Measurements from ENCODE around the gene ALOX5.
"Not testable (repeated sequence)": the region's sequence is repeated elsewhere in the genome, so short reads cannot be mapped to it uniquely, and the experiment has no call there.

The ALOX5 gene

GRCh38 chr10:45374350-45375052, 485 bp downstream of the ALOX5 start:
- DNase-seq, result peak; percentile 32

- DNase-seq, result no peak
Observed at GRCh38 chr10:45375101-45375500, 1.1 kb downstream of the ALOX5 start.

- DNase-seq, result peak; percentile 37
Observed at GRCh38 chr10:45375716-45376231, 1.8 kb downstream of the ALOX5 start.

GRCh38 chr10:45376371-45376801, 2.4 kb downstream of the ALOX5 start:
- DNase-seq, result peak; percentile 74

DNA sequence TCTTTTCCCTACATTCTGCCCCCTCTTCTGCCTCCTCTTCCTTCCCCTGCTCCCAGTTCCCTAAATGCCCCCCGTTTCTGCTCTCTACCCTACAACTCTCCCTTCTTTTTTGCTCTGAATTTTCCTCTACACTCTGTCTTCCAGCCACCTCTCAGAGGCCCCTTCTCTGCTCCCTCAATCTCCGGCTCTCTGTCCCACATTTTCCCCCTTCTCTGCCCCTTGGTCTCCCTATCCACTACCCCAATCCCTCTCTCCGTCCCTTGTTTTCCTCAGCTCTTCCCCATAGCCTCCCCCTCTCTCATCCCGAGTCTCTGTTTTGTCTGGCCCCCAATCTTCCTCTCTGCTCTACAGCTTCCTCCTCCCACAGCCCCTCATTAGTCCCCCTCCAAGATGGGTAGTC, 3.3 kb downstream of the ALOX5 start:
- DNase-seq, result no peak

- DNase-seq, result no peak
Observed at GRCh38 chr10:45377858-45378257, 3.8 kb downstream of the ALOX5 start.

GRCh38 chr10:45378914-45379726, 5.1 kb downstream of the ALOX5 start:
- no peak for DNase-seq

DNA sequence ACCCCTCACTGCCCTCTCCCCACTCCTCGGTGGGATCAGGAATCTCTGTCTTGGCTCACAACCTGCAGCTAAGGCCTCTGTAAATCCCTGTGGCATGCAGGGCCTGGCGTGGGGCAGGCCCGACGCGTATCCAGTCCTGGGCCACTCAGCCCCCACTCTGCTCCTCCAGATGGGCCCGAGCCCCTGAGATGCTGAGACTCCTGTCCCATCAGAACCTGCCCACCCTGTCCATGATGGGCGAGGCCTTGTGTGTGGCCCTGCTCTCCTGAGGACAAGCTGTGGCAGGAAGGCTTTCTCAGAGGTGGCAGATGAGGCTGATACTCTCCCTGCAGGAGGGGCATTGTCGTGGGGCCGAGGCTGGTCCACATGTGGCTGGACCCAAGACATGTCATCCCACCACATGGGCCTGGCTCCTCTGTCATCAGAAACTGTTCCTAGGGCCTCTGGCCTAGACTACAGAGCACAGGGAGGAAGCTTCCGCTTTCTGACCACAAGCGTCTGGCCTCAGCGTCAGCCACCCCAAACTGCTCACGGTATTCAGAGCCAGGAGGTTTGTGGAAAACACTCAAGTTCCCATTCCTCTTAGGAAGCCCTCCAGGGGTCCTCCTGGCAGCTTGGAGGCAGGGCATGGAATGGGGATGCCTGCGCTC, 6.0 kb downstream of the ALOX5 start:
- DNase-seq, result peak; percentile 68

DNA sequence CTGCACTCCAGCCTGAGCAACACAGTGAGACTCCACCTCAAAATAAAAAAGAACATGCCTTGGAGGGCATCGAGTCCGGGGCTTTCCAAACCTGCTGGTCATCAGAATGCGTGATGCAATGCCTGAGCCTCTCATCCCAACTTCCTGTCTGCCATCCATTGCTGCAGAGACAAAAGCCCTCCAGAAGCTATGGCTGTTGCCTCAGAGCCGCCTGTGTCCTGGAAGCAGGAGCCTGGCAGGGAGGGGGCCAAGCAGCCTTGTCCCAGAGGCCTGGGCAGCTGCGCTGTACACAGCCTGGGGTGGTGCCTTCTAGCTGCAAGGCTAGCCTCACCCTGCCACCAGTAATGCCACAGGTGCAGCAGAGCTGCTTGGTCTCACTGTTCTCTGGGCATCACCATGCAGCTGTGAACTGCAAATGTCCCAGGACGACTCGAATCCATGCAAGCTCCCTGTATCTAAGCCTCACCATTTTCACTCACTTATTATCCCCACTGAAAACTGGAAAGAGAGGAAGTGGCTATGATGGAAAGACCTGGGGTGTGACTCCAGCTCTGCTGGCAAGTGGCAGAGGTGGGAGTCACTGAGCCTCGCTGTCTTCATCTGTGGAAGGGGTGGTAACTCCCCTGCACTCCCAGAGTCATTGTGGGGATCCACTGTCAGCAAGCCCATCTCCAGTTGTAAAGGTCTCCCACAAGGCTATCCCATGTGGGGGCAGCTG, 7.0 kb downstream of the ALOX5 start:
- DNase-seq, result no peak

GRCh38 chr10:45382591-45382990, 8.6 kb downstream of the ALOX5 start:
- no peak for DNase-seq

DNA sequence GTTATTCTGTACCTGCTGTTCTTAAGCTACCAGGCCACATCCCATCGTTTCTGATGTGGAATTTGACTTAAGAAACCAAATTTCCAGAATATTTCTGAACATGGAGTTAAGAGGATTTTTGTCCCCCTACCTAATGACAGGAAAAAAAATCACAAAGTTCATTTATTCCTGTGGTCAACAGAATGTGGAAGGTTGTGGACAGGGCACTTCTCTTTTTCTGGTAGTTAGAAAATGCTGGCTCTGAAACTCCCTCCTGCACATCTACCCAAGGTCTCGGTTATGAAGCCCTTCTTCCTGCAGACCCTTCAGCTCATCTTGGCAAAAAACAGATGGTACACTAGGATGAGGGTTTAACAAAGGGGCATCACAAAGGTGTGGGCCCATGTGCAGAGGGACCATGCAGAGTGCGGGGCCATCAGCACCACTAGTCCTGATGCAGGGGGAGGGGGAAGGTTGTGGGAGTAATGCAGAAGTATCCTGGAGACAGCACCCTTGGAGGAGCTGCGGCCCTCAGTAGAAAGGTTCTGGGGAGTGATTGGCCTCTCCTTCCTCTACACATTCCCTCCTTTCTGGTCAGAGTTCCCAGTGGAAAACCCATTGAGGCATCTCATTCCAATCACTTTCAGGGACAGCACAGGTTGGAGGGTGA, 9.8 kb downstream of the ALOX5 start:
- no peak for DNase-seq

DNA sequence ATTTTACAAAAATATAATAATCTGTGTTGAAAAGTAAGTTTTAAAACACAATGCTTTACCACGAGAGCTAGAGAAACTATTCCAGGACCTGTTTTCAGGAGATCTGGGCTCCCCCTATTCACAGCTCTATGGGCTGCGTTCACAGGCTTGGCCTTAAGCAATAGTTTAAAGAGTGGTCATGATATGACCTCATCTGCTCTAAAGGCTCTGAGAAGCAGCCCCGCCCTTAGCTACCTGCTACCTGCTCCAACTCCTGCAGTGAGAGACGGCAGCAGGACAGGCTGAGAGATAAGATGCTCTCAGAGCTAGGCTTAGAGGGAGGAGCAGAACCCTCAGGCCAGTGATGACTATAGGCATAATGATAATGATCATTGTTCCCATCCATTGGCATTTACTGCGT, 12.6 kb downstream of the ALOX5 start:
- DNase-seq, result no peak

DNA sequence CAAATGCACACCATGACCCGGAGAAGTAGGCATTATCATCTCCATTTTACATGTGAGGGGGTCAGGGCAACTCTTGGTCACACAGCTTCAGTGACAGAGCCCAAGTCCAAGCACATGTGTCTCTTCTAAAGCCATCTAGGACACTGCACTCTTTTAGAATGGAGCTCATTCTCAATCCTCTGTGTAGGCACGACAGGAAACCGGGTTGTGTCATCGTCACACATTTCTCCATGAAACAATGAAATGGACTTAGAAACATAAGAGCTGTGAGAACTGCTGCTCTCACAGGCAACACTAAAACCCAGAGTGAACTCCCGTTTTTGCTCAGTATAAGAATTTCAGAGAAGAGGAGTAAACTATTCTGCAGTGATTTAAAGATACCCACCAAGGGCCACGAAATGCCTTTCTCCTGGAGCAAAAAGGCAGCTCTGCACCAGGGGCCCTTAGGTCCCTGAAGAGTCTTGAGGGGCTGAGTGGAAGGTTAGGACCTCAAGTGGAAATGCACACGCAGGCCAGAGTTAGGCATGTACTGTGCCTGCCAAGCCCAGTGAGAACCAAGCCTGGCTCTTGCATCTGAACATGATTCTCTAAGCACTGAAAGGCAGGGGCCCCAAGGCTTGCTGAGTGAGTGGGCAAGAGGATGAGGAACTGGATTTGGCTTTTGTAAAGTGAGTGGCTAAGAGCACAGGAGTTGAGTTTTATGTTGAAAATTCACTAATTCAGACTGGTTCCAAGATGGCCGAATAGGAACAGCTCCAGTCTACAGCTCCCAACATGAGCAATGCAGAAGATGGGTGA, 13.3 kb downstream of the ALOX5 start:
- DNase-seq, result no peak

DNA sequence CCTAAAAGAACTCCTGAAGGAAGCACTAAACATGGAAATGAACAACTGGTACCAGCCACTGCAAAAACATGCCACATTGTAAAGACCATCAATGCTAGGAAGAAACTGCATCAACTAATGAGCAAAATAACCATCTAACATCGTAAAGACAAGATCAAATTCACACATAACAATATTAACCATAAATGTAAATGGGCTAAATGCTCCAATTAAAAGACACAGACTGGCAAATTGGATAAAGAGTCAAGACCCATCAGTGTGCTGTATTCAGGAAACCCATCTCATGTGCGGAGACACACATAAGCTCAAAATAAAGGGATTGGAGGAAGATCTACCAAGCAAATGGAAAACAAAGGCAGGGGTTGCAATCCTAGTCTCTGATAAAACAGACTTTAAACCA, 15.7 kb downstream of the ALOX5 start:
- DNase-seq, result not testable (repeated sequence)

DNA sequence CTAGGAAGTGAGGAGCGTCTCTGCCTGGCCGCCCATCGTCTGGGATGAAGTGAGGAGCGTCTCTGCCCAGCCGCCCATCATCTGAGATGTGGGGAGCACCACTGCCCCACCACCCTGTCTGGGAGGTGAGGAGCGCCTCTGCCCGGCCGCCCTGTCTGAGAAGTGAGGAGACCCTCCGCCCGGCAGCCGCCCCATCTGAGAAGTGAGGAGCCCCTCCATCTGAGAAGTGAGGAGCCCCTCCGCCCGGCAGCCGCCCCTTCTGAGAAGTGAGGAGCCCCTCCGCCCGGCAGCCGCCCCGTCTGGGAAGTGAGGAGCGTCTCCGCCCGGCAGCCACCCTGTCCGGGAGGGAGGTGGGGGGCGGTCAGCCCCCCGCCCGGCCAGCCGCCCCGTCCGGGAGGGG, 17.6 kb downstream of the ALOX5 start:
- not testable (repeated sequence) for DNase-seq

DNA sequence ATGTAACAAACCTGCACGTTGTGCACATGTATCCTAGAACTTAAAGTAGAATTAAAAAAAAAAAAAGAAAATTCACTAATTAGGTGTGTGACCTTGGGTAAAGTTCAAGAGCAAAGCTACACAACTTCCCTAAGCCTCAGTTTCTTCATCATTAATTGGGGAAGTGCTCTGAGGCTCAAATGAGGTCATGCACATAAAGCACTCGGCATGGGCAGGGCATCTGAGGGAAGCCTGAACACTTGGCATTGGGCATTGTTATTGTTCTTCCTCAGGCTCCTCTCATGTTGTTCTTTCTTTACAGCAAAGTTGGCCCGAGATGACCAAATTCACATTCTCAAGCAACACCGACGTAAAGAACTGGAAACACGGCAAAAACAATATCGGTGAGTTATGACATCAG, 21.5 kb downstream of the ALOX5 start:
- DNase-seq, result no peak

GRCh38 chr10:45398595-45398994, 24.6 kb downstream of the ALOX5 start:
- no peak for DNase-seq

GRCh38 chr10:45399113-45399512, 25.1 kb downstream of the ALOX5 start:
- no peak for DNase-seq

- no peak for DNase-seq
Observed at GRCh38 chr10:45403151-45403550, 29.1 kb downstream of the ALOX5 start.

DNA sequence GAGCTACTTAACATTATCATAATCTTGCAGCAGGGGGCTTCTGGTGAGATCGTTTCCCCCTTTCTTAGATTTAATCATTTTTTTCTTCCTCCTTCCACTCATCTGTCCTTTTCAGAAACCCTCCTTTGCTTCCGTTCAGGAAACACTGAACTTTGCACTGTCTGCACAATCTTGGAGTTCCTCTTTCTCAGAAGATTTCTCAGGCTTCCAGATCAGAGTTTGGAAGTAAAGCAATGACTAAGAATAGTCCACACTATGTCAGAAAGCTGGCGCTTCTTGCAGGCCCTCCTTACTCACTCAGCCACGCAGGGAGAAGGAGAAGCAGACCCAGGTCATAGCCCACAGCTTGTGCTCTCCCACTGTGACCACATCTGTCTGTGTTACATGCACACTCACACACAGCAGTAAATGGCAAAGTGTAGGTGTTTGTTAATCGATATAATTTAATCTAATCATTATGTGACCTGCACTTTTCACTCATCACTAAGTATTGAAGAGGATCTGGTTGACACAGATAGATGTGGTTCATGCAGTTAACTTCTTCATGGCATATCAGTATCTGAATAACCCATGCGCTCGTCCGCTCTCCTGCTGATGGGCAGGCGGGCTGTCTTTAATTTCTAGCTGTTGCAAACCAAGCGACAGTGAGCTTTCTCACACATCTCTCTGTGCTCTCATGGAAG, 30.2 kb downstream of the ALOX5 start:
- peak; percentile 73 for DNase-seq

DNA sequence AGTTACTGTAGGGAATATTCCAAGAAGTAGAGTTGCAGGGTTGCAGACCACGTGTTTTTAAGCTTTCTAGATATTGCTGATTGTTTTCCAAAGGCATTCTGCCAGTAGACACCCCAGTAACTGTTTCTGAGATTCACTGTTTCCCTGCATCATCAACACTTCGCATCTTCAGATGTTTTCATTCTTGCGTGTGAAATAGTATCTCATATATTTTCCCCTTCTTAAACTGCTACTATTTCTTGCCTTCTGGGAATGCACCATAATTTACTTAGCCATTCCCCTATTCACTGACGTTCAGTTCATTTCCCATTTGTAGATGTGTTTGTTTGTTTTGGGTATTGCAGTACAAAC, 30.7 kb downstream of the ALOX5 start:
- DNase-seq, result no peak

Data from hematopoietic multipotent progenitor cell treated with erythropoietin and hydrocortisone succinate and interleukin-3 and kit ligand, for 6 days (in vitro differentiated cells).